Keratinocyte (primary cell): ENCODE data around the gene ZNF814.

Source experiments
- CTCF ChIP-seq, 3 experiments: IDR thresholded peaks in 1 of 3; conservative IDR thresholded peaks in 1 of 3; optimal IDR thresholded peaks in 1 of 3; 2 replicates in 2 of 3; 3 replicates in 1 of 3; pipeline versions ENCODE3 to v1.5.1; 2011; ENCODE audit warnings: low read length in 3 of 3, mild to moderate bottlenecking in 3 of 3, moderate library complexity in 2 of 3, control low read depth in 1 of 3, inconsistent platforms in 1 of 3; ENCODE audit not compliant: insufficient read depth in 2 of 3; ENCODE audit errors: extremely low read depth in 1 of 3
- EZH2 ChIP-seq: IDR thresholded peaks from one replicate; pipeline ENCODE4 v1.6.1; 2012; ENCODE audit warnings: inconsistent platforms, mild to moderate bottlenecking, low read length, moderate library complexity

- no peak for TF ChIP-seq CTCF (optimal IDR thresholded peaks at IDR 0.05 in 1 of 3, IDR thresholded peaks at IDR 0.05 in 1 of 3, conservative IDR thresholded peaks at IDR 0.05 in 1 of 3; ENCODE audit: extremely low read depth in 1 of 3, insufficient read depth in 2 of 3, low read length in 3 of 3)
- TF ChIP-seq EZH2, result no peak
These were observed 16.4 kb upstream of the ZNF814 start for GRCh38 chr19:57905258-57905657.
